Neural cell (in vitro differentiated cells): ENCODE measurements around the gene TRIOBP.

ENCODE experiments used
- REST ChIP-seq: IDR thresholded peaks from 2 replicates; pipeline ENCODE4 v1.6.1; 2012; ENCODE audit warnings: borderline replicate concordance
- TF ChIP-seq, protein P1 (sequence below): fragments of 450-650 bp; IDR thresholded peaks from 2 replicates; pipeline ENCODE4 v1.5.1; 2014; ENCODE audit warnings: antibody characterized with exemption, mild to moderate bottlenecking, moderate library complexity; ENCODE audit not compliant: poor library complexity, severe bottlenecking

DNA sequence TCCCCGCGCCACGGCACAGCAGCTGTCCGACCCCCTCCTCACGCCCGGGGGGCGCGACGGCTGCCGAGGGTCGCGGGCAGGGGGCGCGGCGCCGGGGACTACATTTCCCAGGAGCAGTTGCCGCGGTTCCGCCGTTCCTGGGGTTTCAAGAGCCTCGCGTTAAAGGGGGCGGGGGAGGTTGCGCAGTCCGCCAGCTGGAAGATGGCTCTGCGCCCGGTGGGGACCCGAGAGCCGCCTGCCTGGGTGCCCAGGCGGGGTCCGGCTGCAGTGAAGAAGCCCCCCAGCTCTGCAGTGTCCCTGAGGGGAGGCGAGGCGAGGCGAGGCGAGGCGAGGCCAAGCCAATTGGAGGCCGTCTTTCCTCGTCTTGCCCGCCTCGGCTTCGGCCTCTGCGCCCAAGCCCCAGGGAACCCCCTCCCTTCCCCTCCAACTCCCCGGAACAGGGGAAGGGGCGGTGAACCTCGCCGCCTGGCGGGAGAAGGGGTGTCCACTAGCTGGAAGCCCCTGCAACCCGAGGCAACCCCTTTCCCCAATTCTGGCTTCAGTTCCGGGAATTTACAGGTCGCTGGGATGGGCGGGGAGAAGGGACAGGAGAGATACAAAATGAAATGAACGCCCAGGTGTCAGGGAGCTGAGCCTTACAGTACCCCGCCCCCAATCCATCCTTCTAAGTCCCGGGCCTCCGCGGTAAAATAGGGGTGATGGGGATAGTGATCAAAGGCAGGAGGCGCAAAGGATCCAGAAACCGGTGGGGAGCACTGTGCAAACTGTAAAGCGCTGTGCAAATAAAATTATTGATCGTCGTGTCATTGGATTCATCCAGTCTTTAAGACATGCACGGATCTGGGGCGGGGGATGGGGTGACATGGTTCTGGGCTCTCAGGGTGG is 105.7 kb downstream of the TRIOBP start:
- TF ChIP-seq, protein P1, sequence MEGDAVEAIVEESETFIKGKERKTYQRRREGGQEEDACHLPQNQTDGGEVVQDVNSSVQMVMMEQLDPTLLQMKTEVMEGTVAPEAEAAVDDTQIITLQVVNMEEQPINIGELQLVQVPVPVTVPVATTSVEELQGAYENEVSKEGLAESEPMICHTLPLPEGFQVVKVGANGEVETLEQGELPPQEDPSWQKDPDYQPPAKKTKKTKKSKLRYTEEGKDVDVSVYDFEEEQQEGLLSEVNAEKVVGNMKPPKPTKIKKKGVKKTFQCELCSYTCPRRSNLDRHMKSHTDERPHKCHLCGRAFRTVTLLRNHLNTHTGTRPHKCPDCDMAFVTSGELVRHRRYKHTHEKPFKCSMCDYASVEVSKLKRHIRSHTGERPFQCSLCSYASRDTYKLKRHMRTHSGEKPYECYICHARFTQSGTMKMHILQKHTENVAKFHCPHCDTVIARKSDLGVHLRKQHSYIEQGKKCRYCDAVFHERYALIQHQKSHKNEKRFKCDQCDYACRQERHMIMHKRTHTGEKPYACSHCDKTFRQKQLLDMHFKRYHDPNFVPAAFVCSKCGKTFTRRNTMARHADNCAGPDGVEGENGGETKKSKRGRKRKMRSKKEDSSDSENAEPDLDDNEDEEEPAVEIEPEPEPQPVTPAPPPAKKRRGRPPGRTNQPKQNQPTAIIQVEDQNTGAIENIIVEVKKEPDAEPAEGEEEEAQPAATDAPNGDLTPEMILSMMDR = peak; percentile 59
- TF ChIP-seq REST = peak; percentile 62
